DND-41 (cell line): ENCODE results near the gene HSD17B2.

Source experiments
- CTCF ChIP-seq: IDR thresholded peaks from 2 replicates; pipeline ENCODE4 v1.5.1; 2012; ENCODE audit warnings: borderline replicate concordance, low read length, moderate library complexity, mild to moderate bottlenecking; ENCODE audit not compliant: poor library complexity, severe bottlenecking; ENCODE audit errors: extremely low read depth
- EZH2 ChIP-seq: IDR thresholded peaks from 3 replicates; pipeline ENCODE4 v1.6.1; 2012; ENCODE audit warnings: borderline replicate concordance, low read depth, mild to moderate bottlenecking, moderate library complexity, low read length, inconsistent platforms; ENCODE audit not compliant: severe bottlenecking

GRCh38 chr16:82041542-82041941 lies 6.5 kb downstream of the HSD17B2 start:
- TF ChIP-seq CTCF (no peak), EZH2 (no peak)
